Vagina (tissue), 2 donors: ENCODE data around the gene B3GALNT1.

Experiments used
- POLR2A ChIP-seq, 2 donors: fragments of 450-650 bp; IDR thresholded peaks; one replicate each; pipeline ENCODE4 v1.6.1; 2017; ENCODE audit warnings: antibody characterized with exemption in 2 of 2, mild to moderate bottlenecking in 2 of 2, moderate library complexity in 2 of 2
- TF ChIP-seq, protein P1 (sequence below), 3 experiments: fragments of 450-650 bp in 2 of 3; fragments of 200-600 bp in 1 of 3; sonication (generic) in 1 of 3; IDR thresholded peaks; one replicate each; pipeline ENCODE4 v1.5.1; 2017 to 2019; ENCODE audit warnings: antibody characterized with exemption in 3 of 3, mild to moderate bottlenecking in 2 of 3, moderate library complexity in 2 of 3

DNA sequence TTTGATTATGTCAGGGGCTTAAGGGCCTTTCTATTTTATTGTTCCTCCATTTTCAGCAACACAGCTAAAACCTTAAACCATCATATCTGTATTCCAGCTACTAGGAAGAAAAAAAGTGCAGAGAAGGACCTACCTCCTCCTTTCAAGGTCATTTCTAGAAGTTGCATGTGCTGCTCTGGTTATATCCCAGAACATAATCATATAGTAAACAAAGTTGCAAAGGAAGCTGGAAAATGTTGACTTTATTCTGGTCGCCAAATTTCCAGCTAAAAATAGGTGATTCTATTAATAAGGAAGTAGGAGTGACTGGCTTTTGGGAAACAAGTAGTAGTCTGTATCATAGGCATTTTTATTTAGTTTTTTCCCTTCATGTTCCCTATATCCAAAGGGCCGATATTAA, 21.3 kb upstream of the B3GALNT1 start:
- TF ChIP-seq POLR2A (IDR thresholded peaks at IDR 0.05), result no peak
- TF ChIP-seq, protein P1, sequence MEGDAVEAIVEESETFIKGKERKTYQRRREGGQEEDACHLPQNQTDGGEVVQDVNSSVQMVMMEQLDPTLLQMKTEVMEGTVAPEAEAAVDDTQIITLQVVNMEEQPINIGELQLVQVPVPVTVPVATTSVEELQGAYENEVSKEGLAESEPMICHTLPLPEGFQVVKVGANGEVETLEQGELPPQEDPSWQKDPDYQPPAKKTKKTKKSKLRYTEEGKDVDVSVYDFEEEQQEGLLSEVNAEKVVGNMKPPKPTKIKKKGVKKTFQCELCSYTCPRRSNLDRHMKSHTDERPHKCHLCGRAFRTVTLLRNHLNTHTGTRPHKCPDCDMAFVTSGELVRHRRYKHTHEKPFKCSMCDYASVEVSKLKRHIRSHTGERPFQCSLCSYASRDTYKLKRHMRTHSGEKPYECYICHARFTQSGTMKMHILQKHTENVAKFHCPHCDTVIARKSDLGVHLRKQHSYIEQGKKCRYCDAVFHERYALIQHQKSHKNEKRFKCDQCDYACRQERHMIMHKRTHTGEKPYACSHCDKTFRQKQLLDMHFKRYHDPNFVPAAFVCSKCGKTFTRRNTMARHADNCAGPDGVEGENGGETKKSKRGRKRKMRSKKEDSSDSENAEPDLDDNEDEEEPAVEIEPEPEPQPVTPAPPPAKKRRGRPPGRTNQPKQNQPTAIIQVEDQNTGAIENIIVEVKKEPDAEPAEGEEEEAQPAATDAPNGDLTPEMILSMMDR (IDR thresholded peaks at IDR 0.05), result no peak
